Uterus (tissue), 4 donors: Measurements from ENCODE around the gene IKZF1. TPM values are rescaled to one million over a fixed set of nuclear protein-coding genes. Genes with fewer than 3 reads are reported as not detected.

ENCODE experiments used
- DNase-seq, 2 donors: peaks; one replicate each; pipeline ENCODE4 v3.0.0-alpha.2; 2019 to 2020
- H3K27ac ChIP-seq, 2 donors: fragments of 200-600 bp; sonication (generic); 1 replicate in 1 of 2; 2 replicates in 1 of 2; pipeline ENCODE4 v1.5.1; 2016 to 2018
- H3K27me3 ChIP-seq, 2 donors: fragments of 200-600 bp; sonication (generic); one replicate each; pipeline ENCODE4 v1.5.1; 2018 to 2019; ENCODE audit warnings: control low read depth in 1 of 2
- H3K36me3 ChIP-seq, 2 donors: fragments of 200-600 bp; sonication (generic); one replicate each; pipeline ENCODE4 v1.5.1; 2019; ENCODE audit warnings: control low read depth in 1 of 2
- H3K4me1 ChIP-seq, 2 donors: fragments of 200-600 bp; sonication (generic); one replicate each; pipeline ENCODE4 v1.5.1; 2018 to 2019; ENCODE audit warnings: control low read depth in 1 of 2
- H3K4me3 ChIP-seq, 2 donors: fragments of 200-600 bp; sonication (generic); 1 replicate in 1 of 2; 2 replicates in 1 of 2; pipeline ENCODE4 v1.5.1; 2018 to 2019; ENCODE audit warnings: mild to moderate bottlenecking in 1 of 2
- H3K9me3 ChIP-seq, 2 donors: fragments of 200-600 bp; sonication (generic); one replicate each; pipeline ENCODE4 v1.5.1; 2019; ENCODE audit warnings: control low read depth in 1 of 2
- POLR2A ChIP-seq, 2 donors: fragments of 450-650 bp; IDR thresholded peaks; one replicate each; pipeline ENCODE4 v1.6.1; 2016; ENCODE audit warnings: antibody characterized with exemption in 2 of 2, mild to moderate bottlenecking in 1 of 2, moderate library complexity in 1 of 2
- intact Hi-C: fragments of 100-400 bp; cut with DNase I; formaldehyde crosslinking; loops from one replicate; pipeline ENCODE4 v1.15.1; 2023; ENCODE audit warnings: low total_unique reads
- total RNA-seq, 4 donors: library from RNA; depleted of rRNA in 3 of 4; stranded (reverse); fragments of >200 nt in 3 of 4; gene quantifications; one replicate each; pipeline versions ENCODE4 v1.1.0 to v1.2.4, GENCODE V29; 2014 to 2023
- TF ChIP-seq, protein P1 (sequence below), 4 experiments: fragments of 200-600 bp in 2 of 4; fragments of 450-650 bp in 2 of 4; sonication (generic) in 2 of 4; IDR thresholded peaks; one replicate each; pipeline ENCODE4 v1.5.1; 2016 to 2019; ENCODE audit warnings: antibody characterized with exemption in 4 of 4, mild to moderate bottlenecking in 2 of 4, moderate library complexity in 1 of 4
- donor health status: DM: yes; HTN: yes; CAD: no.

IKZF1 gene
- total RNA-seq, 4 donors from 2014 or later = 7.0 to 828 (median 12.8) TPM

DNA sequence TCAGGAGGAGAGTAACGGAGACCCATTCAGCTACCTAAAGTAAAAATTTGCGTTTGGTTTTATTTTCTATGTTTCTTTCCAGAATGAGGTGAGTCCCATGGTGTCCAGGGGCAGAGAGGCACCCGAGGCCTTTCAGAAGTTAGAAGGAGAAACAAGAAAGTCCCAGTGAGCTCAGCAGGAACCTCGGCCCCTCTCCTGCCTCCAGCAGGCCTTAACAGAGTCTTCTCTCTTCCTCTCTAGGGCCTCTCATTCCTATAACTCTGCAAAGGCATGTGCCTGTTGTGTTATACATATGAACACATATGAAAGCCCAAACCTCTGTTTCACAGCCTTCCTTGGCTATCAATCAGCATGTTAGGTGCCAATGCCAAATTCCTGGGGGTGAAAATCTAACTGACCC lies 20.8 kb upstream of the IKZF1 start:
- intact Hi-C loops = no loop called here
- DNase-seq = no peak
- no peak overlapping the region for H3K4me3 ChIP-seq
- H3K4me1 ChIP-seq = no peaks in the 10 kb centered on the region
- TF ChIP-seq POLR2A (IDR thresholded peaks at IDR 0.05) = no peak
- TF ChIP-seq, protein P1, sequence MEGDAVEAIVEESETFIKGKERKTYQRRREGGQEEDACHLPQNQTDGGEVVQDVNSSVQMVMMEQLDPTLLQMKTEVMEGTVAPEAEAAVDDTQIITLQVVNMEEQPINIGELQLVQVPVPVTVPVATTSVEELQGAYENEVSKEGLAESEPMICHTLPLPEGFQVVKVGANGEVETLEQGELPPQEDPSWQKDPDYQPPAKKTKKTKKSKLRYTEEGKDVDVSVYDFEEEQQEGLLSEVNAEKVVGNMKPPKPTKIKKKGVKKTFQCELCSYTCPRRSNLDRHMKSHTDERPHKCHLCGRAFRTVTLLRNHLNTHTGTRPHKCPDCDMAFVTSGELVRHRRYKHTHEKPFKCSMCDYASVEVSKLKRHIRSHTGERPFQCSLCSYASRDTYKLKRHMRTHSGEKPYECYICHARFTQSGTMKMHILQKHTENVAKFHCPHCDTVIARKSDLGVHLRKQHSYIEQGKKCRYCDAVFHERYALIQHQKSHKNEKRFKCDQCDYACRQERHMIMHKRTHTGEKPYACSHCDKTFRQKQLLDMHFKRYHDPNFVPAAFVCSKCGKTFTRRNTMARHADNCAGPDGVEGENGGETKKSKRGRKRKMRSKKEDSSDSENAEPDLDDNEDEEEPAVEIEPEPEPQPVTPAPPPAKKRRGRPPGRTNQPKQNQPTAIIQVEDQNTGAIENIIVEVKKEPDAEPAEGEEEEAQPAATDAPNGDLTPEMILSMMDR (IDR thresholded peaks at IDR 0.05) = no peak
- H3K9me3 ChIP-seq = no peaks in the 10 kb centered on the region
- no peak overlapping the region for H3K27ac ChIP-seq
- H3K27me3 ChIP-seq = no peaks in the 10 kb centered on the region
- no peaks in the 10 kb centered on the region for H3K36me3 ChIP-seq

DNA sequence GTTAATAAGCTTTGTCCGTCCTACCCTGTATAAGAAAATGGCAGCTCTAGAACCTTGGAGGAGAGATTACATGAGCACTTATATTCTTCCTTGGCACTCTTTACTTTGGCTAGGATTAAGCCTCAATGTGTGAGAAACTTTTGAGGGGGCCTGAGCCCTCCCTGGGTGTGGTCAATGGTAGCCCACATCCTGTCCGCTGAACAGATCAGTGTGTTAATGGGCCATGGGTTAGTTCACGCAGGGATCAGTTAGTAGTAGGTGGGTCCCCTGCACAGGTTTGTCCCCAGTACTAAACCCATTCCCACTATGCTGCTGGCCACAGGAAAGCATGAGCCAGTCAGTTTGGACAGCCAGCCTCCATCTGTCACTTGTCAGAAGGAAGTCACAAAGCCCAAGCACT lies 20.2 kb upstream of the IKZF1 start:
- intact Hi-C loops = no loop called here
- no peak overlapping the region for H3K4me3 ChIP-seq
- DNase-seq = no peak
- TF ChIP-seq, protein P1 (IDR thresholded peaks at IDR 0.05) = no peak
- no peak for TF ChIP-seq POLR2A (IDR thresholded peaks at IDR 0.05)
- no peaks in the 10 kb centered on the region for H3K4me1 ChIP-seq
- no peak overlapping the region for H3K27ac ChIP-seq
- no peaks in the 10 kb centered on the region for H3K9me3 ChIP-seq
- no peaks in the 10 kb centered on the region for H3K27me3 ChIP-seq
- H3K36me3 ChIP-seq = no peaks in the 10 kb centered on the region

DNA sequence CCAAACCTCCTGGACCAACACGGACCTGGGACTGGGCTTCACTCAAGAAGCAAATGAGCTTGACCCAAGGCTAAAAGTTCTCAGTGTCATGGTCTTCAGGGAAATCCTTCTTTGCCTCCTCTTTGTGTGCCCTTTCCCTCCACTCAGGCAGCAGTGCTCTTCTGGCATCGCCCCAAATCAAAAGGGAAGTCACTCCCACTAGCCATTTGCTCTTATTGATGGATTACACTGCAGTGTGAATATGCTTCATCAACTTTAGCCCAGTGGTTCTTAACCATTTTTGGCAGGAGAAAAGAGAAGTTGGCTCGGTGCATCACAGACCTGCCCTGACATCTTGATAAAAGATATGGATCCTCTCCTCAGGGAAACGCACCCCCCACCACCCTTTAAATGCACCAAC lies 19.2 kb upstream of the IKZF1 start:
- Histone ChIP-seq H3K4me3 (no peak overlapping the region), H3K9me3 (no peaks in the 10 kb centered on the region), H3K36me3 (no peaks in the 10 kb centered on the region), H3K4me1 (no peaks in the 10 kb centered on the region), H3K27ac (no peak overlapping the region), H3K27me3 (no peaks in the 10 kb centered on the region)
- intact Hi-C loops = no loop called here
- no peak for TF ChIP-seq POLR2A (IDR thresholded peaks at IDR 0.05)
- TF ChIP-seq, protein P1 (IDR thresholded peaks at IDR 0.05) = no peak
- no peak for DNase-seq

DNA sequence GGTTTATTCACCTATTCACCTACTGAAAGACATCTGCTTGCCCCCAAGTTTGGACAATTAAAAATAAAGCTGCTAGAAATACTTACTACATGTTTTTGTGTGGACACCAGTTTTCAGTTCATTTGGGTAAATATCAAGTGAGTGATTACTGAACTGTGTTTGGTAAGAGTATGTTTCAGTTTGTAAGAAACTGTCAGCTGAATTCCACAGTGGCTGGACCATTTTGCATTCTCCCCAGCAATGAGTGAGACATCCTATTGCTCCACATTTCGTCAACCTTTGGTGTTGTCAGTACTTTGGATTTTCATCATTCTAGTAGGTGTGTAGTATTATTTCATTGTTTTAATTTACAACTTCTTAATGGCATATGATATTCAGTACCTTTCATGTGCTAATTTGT lies 17.4 kb upstream of the IKZF1 start:
- H3K27ac ChIP-seq = no peak overlapping the region
- no peaks in the 10 kb centered on the region for H3K27me3 ChIP-seq
- intact Hi-C loops = no loop called here
- no peak for TF ChIP-seq POLR2A (IDR thresholded peaks at IDR 0.05)
- TF ChIP-seq, protein P1 (IDR thresholded peaks at IDR 0.05) = no peak
- no peaks in the 10 kb centered on the region for H3K36me3 ChIP-seq
- no peak for DNase-seq
- H3K4me1 ChIP-seq = no peaks in the 10 kb centered on the region
- no peak overlapping the region for H3K4me3 ChIP-seq
- no peaks in the 10 kb centered on the region for H3K9me3 ChIP-seq

DNA sequence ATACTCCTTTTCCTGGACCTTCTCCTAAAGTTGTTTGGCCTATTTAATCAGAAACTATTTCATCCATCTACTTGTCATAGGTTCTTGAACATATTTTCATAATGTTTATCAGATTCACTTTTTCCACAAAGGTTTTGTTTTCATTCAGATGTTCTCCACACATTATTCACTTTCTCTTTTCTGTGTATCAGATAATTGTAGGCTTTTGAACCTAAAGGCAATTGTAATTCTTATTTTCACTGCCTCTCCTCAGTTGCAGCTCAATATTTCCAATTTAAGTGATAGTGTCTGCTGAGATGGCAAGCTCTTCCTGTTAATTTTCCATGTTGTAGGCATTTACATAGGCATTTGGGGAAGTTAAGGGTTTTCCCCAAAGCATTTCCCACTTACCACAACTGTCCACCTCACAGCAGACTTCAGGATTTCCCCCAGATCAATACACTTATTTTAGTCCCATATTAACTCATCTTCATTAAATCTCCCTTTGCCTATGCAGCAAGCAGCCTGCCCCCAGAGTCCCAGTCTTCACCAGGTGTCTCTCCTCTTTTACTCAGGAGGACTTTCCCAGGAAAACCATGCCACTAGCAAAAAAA lies 12.3 kb upstream of the IKZF1 start:
- H3K27ac ChIP-seq = no peak overlapping the region
- no peak for TF ChIP-seq POLR2A (IDR thresholded peaks at IDR 0.05)
- H3K27me3 ChIP-seq = no peaks in the 10 kb centered on the region
- no peaks in the 10 kb centered on the region for H3K4me1 ChIP-seq
- intact Hi-C loops = no loop called here
- H3K4me3 ChIP-seq = no peak overlapping the region
- H3K36me3 ChIP-seq = no peaks in the 10 kb centered on the region
- no peaks in the 10 kb centered on the region for H3K9me3 ChIP-seq
- no peak for DNase-seq

DNA sequence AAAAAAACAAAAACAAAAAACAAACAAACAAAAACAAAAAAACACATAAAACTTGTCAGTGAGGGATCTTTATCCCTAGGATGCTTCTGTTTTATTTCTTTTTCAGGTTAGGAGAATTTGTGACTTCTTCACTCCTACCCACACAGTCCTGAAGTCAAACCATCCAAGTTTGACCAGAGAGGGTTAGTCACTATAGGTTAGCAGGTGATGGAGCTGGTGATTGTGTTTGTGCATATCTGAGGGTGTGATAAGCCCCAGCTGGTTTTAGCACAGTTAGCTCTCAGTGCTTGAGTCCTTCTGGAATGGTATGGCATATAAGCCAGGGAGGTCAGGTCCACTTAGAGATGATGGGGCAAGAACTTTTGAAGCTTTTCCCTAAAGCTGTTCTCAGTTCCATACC lies 11.8 kb upstream of the IKZF1 start:
- Histone ChIP-seq H3K36me3 (no peaks in the 10 kb centered on the region), H3K4me1 (no peaks in the 10 kb centered on the region)
- intact Hi-C loops = no loop called here

More for the DNA sequence above, 11.8 kb upstream of the IKZF1 start:
- H3K27me3 ChIP-seq = no peaks in the 10 kb centered on the region
- H3K9me3 ChIP-seq = no peaks in the 10 kb centered on the region
- H3K4me3 ChIP-seq = no peak overlapping the region
- no peak for DNase-seq
- TF ChIP-seq POLR2A (IDR thresholded peaks at IDR 0.05) = no peak
- TF ChIP-seq, protein P1 (IDR thresholded peaks at IDR 0.05) = no peak
- H3K27ac ChIP-seq = no peak overlapping the region
